Measurements from ENCODE around the gene RAI14. TPM values are rescaled to one million over a fixed set of nuclear protein-coding genes. Genes with fewer than 3 reads are reported as not detected.

Gene RAI14
- total RNA-seq, 1 experiment from 2014 or later, result 71.5 TPM

DNA sequence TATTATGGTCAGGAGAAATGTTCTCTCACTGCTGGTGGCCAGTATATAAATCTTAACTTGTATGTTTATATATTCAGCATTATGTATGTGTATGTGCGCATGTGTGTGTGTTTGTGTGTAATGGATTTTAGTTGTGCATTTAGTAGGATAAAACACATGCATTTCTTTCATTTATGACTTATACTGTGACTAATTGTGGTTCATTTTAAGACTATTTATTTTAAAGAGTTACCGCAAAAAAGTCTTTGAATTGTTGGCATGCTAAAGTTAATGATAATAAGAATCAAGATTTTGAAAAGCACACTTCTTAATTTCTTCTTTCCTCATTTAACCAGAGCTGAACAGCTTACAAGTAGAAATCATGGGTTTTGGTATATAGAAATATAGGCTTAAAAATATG lies 60.9 kb downstream of the RAI14 start:
- no peak overlapping the region for H3K27ac Mint-ChIP-seq (ENCODE audit: unreplicated experiment)
- DNase-seq, result no peak
- intact Hi-C loops (cut with micrococcal nuclease; ENCODE audit: unreplicated experiment), result no loop called here
- no peak overlapping the region for H3K4me3 Mint-ChIP-seq (ENCODE audit: unreplicated experiment)
- H3K27me3 Mint-ChIP-seq (ENCODE audit: insufficient read depth, unreplicated experiment), result no peaks in the 10 kb centered on the region
- H3K4me1 Mint-ChIP-seq (ENCODE audit: low read depth, unreplicated experiment), result no peaks in the 10 kb centered on the region
- BruUV-seq (replicated peaks), result no TSS peak
- H3K9me3 Mint-ChIP-seq (ENCODE audit: unreplicated experiment), result peaks cover 9% of the 10 kb centered on the region
- no peak overlapping the region for H3K4me3 ChIP-seq (ENCODE audit: low read depth, low read length)
- CTCF ChIA-PET, result no interaction called here
- no peaks in the 10 kb centered on the region for H3K27me3 ChIP-seq (replicated peaks; ENCODE audit: control insufficient read depth, insufficient read depth, low read length)
- no peak for TF ChIP-seq CTCF (IDR thresholded peaks at IDR 0.05; ENCODE audit: insufficient read depth in 1 of 2, low read depth in 1 of 2, low read length in 1 of 2, severe bottlenecking in 1 of 2, unreplicated experiment in 1 of 2)
- peaks cover 7% of the 10 kb centered on the region for H3K4me1 ChIP-seq
- no peaks in the 10 kb centered on the region for H3K9me3 ChIP-seq
- peaks cover 31% of the 10 kb centered on the region for H3K36me3 Mint-ChIP-seq (ENCODE audit: insufficient read depth, unreplicated experiment)
- POLR2A ChIA-PET, result interaction anchor here (0.5 kb wide), 1 partner anchor 195 kb away, joined by 3 read pairs; no protein-coding TSS in a partner anchor
- H3K36me3 ChIP-seq (ENCODE audit: control insufficient read depth, insufficient read depth, low read length), result no peaks in the 10 kb centered on the region

GRCh38 chr5:34717426-34718327 lies 61.5 kb downstream of the RAI14 start:
- Mint-ChIP-seq H3K4me1 (ENCODE audit: low read depth, unreplicated experiment) (no peaks in the 10 kb centered on the region), H3K4me3 (ENCODE audit: unreplicated experiment) (no peak overlapping the region), H3K9me3 (ENCODE audit: unreplicated experiment) (peaks cover 8% of the 10 kb centered on the region), H3K27ac (ENCODE audit: unreplicated experiment) (no peak overlapping the region), H3K27me3 (ENCODE audit: insufficient read depth, unreplicated experiment) (no peaks in the 10 kb centered on the region), H3K36me3 (ENCODE audit: insufficient read depth, unreplicated experiment) (peaks cover 30% of the 10 kb centered on the region)
- TF ChIP-seq CTCF (IDR thresholded peaks at IDR 0.05; ENCODE audit: insufficient read depth in 1 of 2, low read depth in 1 of 2, low read length in 1 of 2, severe bottlenecking in 1 of 2, unreplicated experiment in 1 of 2), result no peak
- intact Hi-C loops (cut with micrococcal nuclease; ENCODE audit: unreplicated experiment), result no loop called here
- no TSS peak for BruUV-seq (replicated peaks)
- ChIA-PET POLR2A (no interaction called here), CTCF (no interaction called here)
- Histone ChIP-seq H3K27me3 (replicated peaks; ENCODE audit: control insufficient read depth, insufficient read depth, low read length) (no peaks in the 10 kb centered on the region), H3K4me1 (peaks cover 7% of the 10 kb centered on the region), H3K36me3 (ENCODE audit: control insufficient read depth, insufficient read depth, low read length) (no peaks in the 10 kb centered on the region), H3K4me3 (ENCODE audit: low read depth, low read length) (no peak overlapping the region), H3K9me3 (no peaks in the 10 kb centered on the region)
- DNase-seq, result no peak

DNA sequence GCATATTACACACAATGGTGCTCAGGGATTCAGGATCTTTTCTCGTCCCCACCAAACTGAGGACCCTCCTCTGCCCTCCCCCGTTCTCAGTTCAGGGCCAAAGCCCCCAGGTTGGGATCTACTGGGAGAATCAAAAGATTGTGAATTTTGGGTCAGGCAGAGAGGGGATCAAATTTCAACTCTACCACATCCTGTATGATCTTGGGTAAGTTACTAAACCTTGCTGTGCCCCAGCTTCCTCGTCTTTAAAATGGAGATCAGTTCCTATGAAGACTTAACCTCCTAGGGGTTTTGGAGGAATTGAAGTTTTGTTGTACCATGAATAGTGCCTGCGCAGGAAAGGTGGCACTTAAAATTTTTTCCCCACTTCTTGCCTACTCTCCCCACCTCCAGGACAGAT lies 62.4 kb downstream of the RAI14 start:
- Histone ChIP-seq H3K4me1 (peaks cover 7% of the 10 kb centered on the region), H3K9me3 (no peaks in the 10 kb centered on the region), H3K27me3 (replicated peaks; ENCODE audit: control insufficient read depth, insufficient read depth, low read length) (no peaks in the 10 kb centered on the region), H3K4me3 (ENCODE audit: low read depth, low read length) (no peak overlapping the region), H3K36me3 (ENCODE audit: control insufficient read depth, insufficient read depth, low read length) (no peaks in the 10 kb centered on the region)
- POLR2A ChIA-PET, result no interaction called here
- Mint-ChIP-seq H3K27ac (ENCODE audit: unreplicated experiment) (no peak overlapping the region), H3K4me1 (ENCODE audit: low read depth, unreplicated experiment) (no peaks in the 10 kb centered on the region), H3K4me3 (ENCODE audit: unreplicated experiment) (no peak overlapping the region), H3K9me3 (ENCODE audit: unreplicated experiment) (no peaks in the 10 kb centered on the region), H3K27me3 (ENCODE audit: insufficient read depth, unreplicated experiment) (no peaks in the 10 kb centered on the region), H3K36me3 (ENCODE audit: insufficient read depth, unreplicated experiment) (peaks cover 25% of the 10 kb centered on the region)
- intact Hi-C loops (cut with micrococcal nuclease; ENCODE audit: unreplicated experiment), result no loop called here
- BruUV-seq (replicated peaks), result no TSS peak
- no peak for DNase-seq
- TF ChIP-seq CTCF (IDR thresholded peaks at IDR 0.05; ENCODE audit: insufficient read depth in 1 of 2, low read depth in 1 of 2, low read length in 1 of 2, severe bottlenecking in 1 of 2, unreplicated experiment in 1 of 2), result no peak
- CTCF ChIA-PET, result no interaction called here
